Sigmoid colon (tissue), 4 donors: ENCODE data around the gene PERM1.

Experiments used
- CTCF ChIP-seq, 4 experiments: fragments of 450-650 bp in 3 of 4; fragments of 200-600 bp in 1 of 4; IDR thresholded peaks; one replicate each; pipeline ENCODE4 v1.5.1; 2016 to 2019; ENCODE audit warnings: antibody characterized with exemption in 4 of 4, mild to moderate bottlenecking in 3 of 4, moderate library complexity in 2 of 4
- EP300 ChIP-seq, 4 donors: sonication (generic); formaldehyde crosslinking; IDR thresholded peaks; one replicate each; pipeline ENCODE4 v1.6.1; 2017; ENCODE audit warnings: antibody characterized with exemption in 4 of 4
- POLR2A ChIP-seq, 2 donors: fragments of 450-650 bp; IDR thresholded peaks; one replicate each; pipeline ENCODE4 v1.6.1; 2016; ENCODE audit warnings: antibody characterized with exemption in 2 of 2, mild to moderate bottlenecking in 2 of 2, moderate library complexity in 2 of 2
- POLR2AphosphoS5 ChIP-seq, 4 donors: sonication (generic); formaldehyde crosslinking; IDR thresholded peaks; one replicate each; pipeline ENCODE4 v1.6.1; 2017; ENCODE audit warnings: antibody characterized with exemption in 4 of 4

GRCh38 chr1:979744-980072, 2.2 kb downstream of the PERM1 start:
- no peak for TF ChIP-seq POLR2AphosphoS5 (IDR thresholded peaks at IDR 0.05)
- TF ChIP-seq CTCF (IDR thresholded peaks at IDR 0.05), result no peak
- no peak for TF ChIP-seq EP300 (IDR thresholded peaks at IDR 0.05)
- TF ChIP-seq POLR2A (IDR thresholded peaks at IDR 0.05), result no peak
